Stimulated activated naive CD8-positive, alpha-beta T cell treated with anti-CD3 and anti-CD28 coated beads, Interleukin-15, Interleukin-2, amounts not matched to agents 100 ng/mL and 50 ng/mL, for 24 hours (primary cell): Measurements from ENCODE around the gene KCNV2.

Experiments
- H3K27ac Mint-ChIP-seq: one replicate; pipeline ENCODE4 v1.8.0; 2021; ENCODE audit warnings: mild to moderate bottlenecking, mixed read lengths
- H3K27me3 Mint-ChIP-seq: one replicate; pipeline ENCODE4 v1.8.0; 2021; ENCODE audit warnings: mixed read lengths
- H3K36me3 Mint-ChIP-seq: one replicate; pipeline ENCODE4 v1.8.0; 2021; ENCODE audit warnings: low read depth, mixed read lengths
- H3K4me1 Mint-ChIP-seq: one replicate; pipeline ENCODE4 v1.8.0; 2021; ENCODE audit warnings: low read depth, mixed read lengths
- H3K4me3 Mint-ChIP-seq: one replicate; pipeline ENCODE4 v1.8.0; 2021; ENCODE audit warnings: mild to moderate bottlenecking, mixed read lengths
- H3K9me3 Mint-ChIP-seq: one replicate; pipeline ENCODE4 v1.8.0; 2021; ENCODE audit warnings: mixed read lengths

The KCNV2 gene

GRCh38 chr9:2761424-2761823 lies 44.1 kb downstream of the KCNV2 start:
- Mint-ChIP-seq H3K4me1 (peaks cover 33% of the 10 kb centered on the region), H3K9me3 (no peaks in the 10 kb centered on the region), H3K27me3 (no peaks in the 10 kb centered on the region), H3K27ac (no peak overlapping the region), H3K36me3 (peaks cover 87% of the 10 kb centered on the region), H3K4me3 (no peak overlapping the region)

- H3K4me3 Mint-ChIP-seq = peak overlapping the region; percentile 38
- H3K27me3 Mint-ChIP-seq = no peaks in the 10 kb centered on the region
- H3K4me1 Mint-ChIP-seq = peaks cover 36% of the 10 kb centered on the region
- peaks cover 87% of the 10 kb centered on the region for H3K36me3 Mint-ChIP-seq
- peak overlapping the region; percentile 91 for H3K27ac Mint-ChIP-seq
- no peaks in the 10 kb centered on the region for H3K9me3 Mint-ChIP-seq
Observed at GRCh38 chr9:2764353-2764752, 47.0 kb downstream of the KCNV2 start.

- Mint-ChIP-seq H3K27me3 (no peaks in the 10 kb centered on the region), H3K4me3 (peak overlapping the region; percentile 32), H3K4me1 (peaks cover 36% of the 10 kb centered on the region), H3K27ac (peak overlapping the region; percentile 83), H3K36me3 (peaks cover 86% of the 10 kb centered on the region), H3K9me3 (no peaks in the 10 kb centered on the region)
Observed at GRCh38 chr9:2765250-2765880, 48.1 kb downstream of the KCNV2 start.

- Mint-ChIP-seq H3K4me3 (no peak overlapping the region), H3K9me3 (no peaks in the 10 kb centered on the region), H3K36me3 (peaks cover 84% of the 10 kb centered on the region), H3K27ac (no peak overlapping the region), H3K27me3 (no peaks in the 10 kb centered on the region), H3K4me1 (peaks cover 35% of the 10 kb centered on the region)
Observed at GRCh38 chr9:2767800-2768677, 50.7 kb downstream of the KCNV2 start.

GRCh38 chr9:2771087-2771486 lies 53.8 kb downstream of the KCNV2 start:
- peaks cover 95% of the 10 kb centered on the region for H3K36me3 Mint-ChIP-seq
- no peak overlapping the region for H3K27ac Mint-ChIP-seq
- no peaks in the 10 kb centered on the region for H3K27me3 Mint-ChIP-seq
- peaks cover 16% of the 10 kb centered on the region for H3K9me3 Mint-ChIP-seq
- no peak overlapping the region for H3K4me3 Mint-ChIP-seq
- peaks cover 4% of the 10 kb centered on the region for H3K4me1 Mint-ChIP-seq

GRCh38 chr9:2771661-2772060 lies 54.4 kb downstream of the KCNV2 start:
- Mint-ChIP-seq H3K27ac (no peak overlapping the region), H3K9me3 (peaks cover 22% of the 10 kb centered on the region), H3K27me3 (no peaks in the 10 kb centered on the region), H3K4me3 (no peak overlapping the region), H3K4me1 (peaks cover under 1% of the 10 kb centered on the region), H3K36me3 (peaks cover 96% of the 10 kb centered on the region)

GRCh38 chr9:2777454-2777853 lies 60.1 kb downstream of the KCNV2 start:
- no peak overlapping the region for H3K4me3 Mint-ChIP-seq
- H3K27me3 Mint-ChIP-seq = no peaks in the 10 kb centered on the region
- H3K27ac Mint-ChIP-seq = no peak overlapping the region
- H3K4me1 Mint-ChIP-seq = no peaks in the 10 kb centered on the region
- H3K36me3 Mint-ChIP-seq = peaks cover 99% of the 10 kb centered on the region
- peaks cover 49% of the 10 kb centered on the region for H3K9me3 Mint-ChIP-seq

GRCh38 chr9:2778816-2779215 lies 61.5 kb downstream of the KCNV2 start:
- H3K36me3 Mint-ChIP-seq = peaks cover 99% of the 10 kb centered on the region
- no peak overlapping the region for H3K27ac Mint-ChIP-seq
- H3K4me1 Mint-ChIP-seq = no peaks in the 10 kb centered on the region
- H3K27me3 Mint-ChIP-seq = no peaks in the 10 kb centered on the region
- no peak overlapping the region for H3K4me3 Mint-ChIP-seq
- peaks cover 44% of the 10 kb centered on the region for H3K9me3 Mint-ChIP-seq
